Activated B cell treated with CpG ODN at 0.5 μM for 24 hours (primary cell): ENCODE results near the gene MYO5B. TPM values are rescaled to one million over a fixed set of nuclear protein-coding genes. Genes with fewer than 3 reads are reported as not detected.

Experiments used
- ATAC-seq: fragments of 200-7000 bp; cut with Tn5 transposase; one replicate; pipeline ENCODE4 v1.10.0; 2021; ENCODE audit warnings: low read depth, mild to moderate bottlenecking, moderate library complexity
- CTCF ChIA-PET: fragments of 350-600 bp; sonication (Branson Sonifier 250); formaldehyde crosslinking; loops from one replicate; lab custom pipeline; 2021; ENCODE audit warnings: antibody characterized with exemption; lab: Charles Lee
- POLR2A ChIA-PET: fragments of 350-600 bp; sonication (Branson Sonifier 250); formaldehyde crosslinking; loops from one replicate; lab custom pipeline; 2021; ENCODE audit warnings: antibody characterized with exemption; lab: Charles Lee
- DNase-seq: peaks from one replicate; pipeline ENCODE4 v3.0.0; 2022
- H3K27ac Mint-ChIP-seq: one replicate; pipeline ENCODE4 v1.8.0; 2020; ENCODE audit warnings: mixed read lengths
- H3K27me3 Mint-ChIP-seq: one replicate; pipeline ENCODE4 v1.8.0; 2021; ENCODE audit warnings: mixed read lengths
- H3K36me3 Mint-ChIP-seq: one replicate; pipeline ENCODE4 v1.8.0; 2021; ENCODE audit warnings: low read depth, mixed read lengths
- H3K4me1 Mint-ChIP-seq: one replicate; pipeline ENCODE4 v1.8.0; 2021; ENCODE audit warnings: mixed read lengths
- H3K4me3 Mint-ChIP-seq: one replicate; pipeline ENCODE4 v1.8.0; 2020; ENCODE audit warnings: mild to moderate bottlenecking, mixed read lengths
- H3K9me3 Mint-ChIP-seq: one replicate; pipeline ENCODE4 v1.8.0; 2020; ENCODE audit warnings: mixed read lengths
- intact Hi-C: fragments of 100-400 bp; cut with micrococcal nuclease; formaldehyde crosslinking; loops from one replicate; pipeline ENCODE4 v1.15.1; 2024
- total RNA-seq: library from RNA; stranded (reverse); gene quantifications from 2 replicates; pipeline ENCODE4 v1.2.3, GENCODE V29; 2022
- TF ChIP-seq, protein P1 (sequence below): fragments of 200-600 bp; IDR thresholded peaks from one replicate; pipeline ENCODE4 v1.8.0; 2022; ENCODE audit warnings: antibody characterized with exemption, mild to moderate bottlenecking

The MYO5B gene
- total RNA-seq, 1 donor from 2014 or later = 0.49 TPM

DNA sequence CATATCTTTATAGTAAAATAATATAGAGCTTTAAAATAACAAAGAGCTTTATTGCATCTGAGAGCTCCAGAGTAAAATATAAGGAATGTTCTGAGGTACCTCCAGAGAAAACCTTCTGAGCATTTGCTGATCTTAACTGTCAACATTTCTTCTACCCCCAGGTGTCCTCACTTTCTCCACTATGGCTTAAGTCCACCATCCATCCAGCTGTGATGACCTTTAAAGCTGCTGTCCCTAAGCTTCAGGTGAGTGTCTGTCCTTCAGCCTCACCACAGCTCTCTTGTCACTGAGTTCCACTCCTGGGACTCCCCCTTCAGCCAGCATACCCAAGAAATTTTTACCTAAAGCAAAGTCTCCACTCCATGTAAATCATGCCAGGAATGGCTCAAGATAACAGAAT, 137.9 kb downstream of the MYO5B start:
- POLR2A ChIA-PET = no interaction called here
- Mint-ChIP-seq H3K4me1 (no peaks in the 10 kb centered on the region), H3K27me3 (peaks cover 8% of the 10 kb centered on the region), H3K9me3 (no peaks in the 10 kb centered on the region), H3K27ac (no peak overlapping the region), H3K4me3 (no peak overlapping the region), H3K36me3 (no peaks in the 10 kb centered on the region)
- DNase-seq (no peak), ATAC-seq (no peak)
- intact Hi-C loops = no loop called here
- CTCF ChIA-PET = interaction anchor here (0.8 kb wide), 1 partner anchor 300 kb away, joined by 4 read pairs; no protein-coding TSS in a partner anchor
- TF ChIP-seq, protein P1, sequence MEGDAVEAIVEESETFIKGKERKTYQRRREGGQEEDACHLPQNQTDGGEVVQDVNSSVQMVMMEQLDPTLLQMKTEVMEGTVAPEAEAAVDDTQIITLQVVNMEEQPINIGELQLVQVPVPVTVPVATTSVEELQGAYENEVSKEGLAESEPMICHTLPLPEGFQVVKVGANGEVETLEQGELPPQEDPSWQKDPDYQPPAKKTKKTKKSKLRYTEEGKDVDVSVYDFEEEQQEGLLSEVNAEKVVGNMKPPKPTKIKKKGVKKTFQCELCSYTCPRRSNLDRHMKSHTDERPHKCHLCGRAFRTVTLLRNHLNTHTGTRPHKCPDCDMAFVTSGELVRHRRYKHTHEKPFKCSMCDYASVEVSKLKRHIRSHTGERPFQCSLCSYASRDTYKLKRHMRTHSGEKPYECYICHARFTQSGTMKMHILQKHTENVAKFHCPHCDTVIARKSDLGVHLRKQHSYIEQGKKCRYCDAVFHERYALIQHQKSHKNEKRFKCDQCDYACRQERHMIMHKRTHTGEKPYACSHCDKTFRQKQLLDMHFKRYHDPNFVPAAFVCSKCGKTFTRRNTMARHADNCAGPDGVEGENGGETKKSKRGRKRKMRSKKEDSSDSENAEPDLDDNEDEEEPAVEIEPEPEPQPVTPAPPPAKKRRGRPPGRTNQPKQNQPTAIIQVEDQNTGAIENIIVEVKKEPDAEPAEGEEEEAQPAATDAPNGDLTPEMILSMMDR = no peak

DNA sequence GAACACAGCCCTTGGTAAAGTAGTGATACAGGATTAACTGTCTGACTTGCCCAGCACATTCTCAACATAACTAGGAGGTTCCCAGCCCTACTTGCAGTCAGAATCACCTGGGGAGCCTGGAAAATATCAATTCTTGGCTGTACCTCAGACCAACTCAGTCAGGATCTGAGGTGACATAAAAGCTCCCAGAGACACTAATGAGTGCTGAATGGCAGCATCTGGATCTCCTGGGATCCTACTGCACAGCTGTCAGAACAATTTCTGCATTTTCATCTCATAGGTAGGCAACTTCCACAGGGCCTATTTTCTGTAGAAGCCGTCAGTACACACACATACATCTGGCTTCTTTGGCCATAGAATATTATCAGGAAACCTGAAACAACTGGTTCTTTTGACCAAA, 138.8 kb downstream of the MYO5B start:
- POLR2A ChIA-PET = no interaction called here
- Mint-ChIP-seq H3K27me3 (peaks cover 8% of the 10 kb centered on the region), H3K4me3 (no peak overlapping the region), H3K4me1 (no peaks in the 10 kb centered on the region), H3K27ac (no peak overlapping the region), H3K9me3 (no peaks in the 10 kb centered on the region), H3K36me3 (no peaks in the 10 kb centered on the region)
- intact Hi-C loops = no loop called here
- DNase-seq (no peak), ATAC-seq (no peak)
- TF ChIP-seq, protein P1 = no peak
- CTCF ChIA-PET = interaction anchor here (1.0 kb wide), 1 partner anchor 301 kb away, joined by 3 read pairs; no protein-coding TSS in a partner anchor

DNA sequence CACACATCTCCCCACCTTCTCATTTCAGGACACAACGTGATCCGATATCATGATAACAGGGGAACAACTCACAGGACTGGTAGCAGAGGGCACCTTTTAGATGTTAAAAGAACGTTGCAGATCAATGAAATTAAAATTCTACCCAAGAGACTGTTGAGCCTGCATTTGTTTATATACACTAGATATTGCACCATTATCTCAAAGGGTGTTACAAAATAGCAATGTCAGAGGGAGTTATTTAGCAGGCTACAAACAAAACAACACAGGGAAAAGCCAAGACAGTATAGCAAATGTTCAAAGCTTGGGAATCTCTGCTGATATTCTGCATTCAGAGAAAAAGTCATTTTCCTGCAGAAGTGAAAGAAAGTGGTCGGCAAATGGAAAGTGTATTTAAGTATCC, 139.5 kb downstream of the MYO5B start:
- Mint-ChIP-seq H3K36me3 (no peaks in the 10 kb centered on the region), H3K4me3 (no peak overlapping the region), H3K9me3 (no peaks in the 10 kb centered on the region), H3K27me3 (peaks cover 8% of the 10 kb centered on the region), H3K4me1 (no peaks in the 10 kb centered on the region), H3K27ac (no peak overlapping the region)
- TF ChIP-seq, protein P1 = no peak
- no peak for DNase-seq
- intact Hi-C loops = no loop called here
- CTCF ChIA-PET = interaction anchor here (1.0 kb wide), 1 partner anchor 302 kb away, joined by 3 read pairs; no protein-coding TSS in a partner anchor
- no peak for ATAC-seq
- POLR2A ChIA-PET = no interaction called here

DNA sequence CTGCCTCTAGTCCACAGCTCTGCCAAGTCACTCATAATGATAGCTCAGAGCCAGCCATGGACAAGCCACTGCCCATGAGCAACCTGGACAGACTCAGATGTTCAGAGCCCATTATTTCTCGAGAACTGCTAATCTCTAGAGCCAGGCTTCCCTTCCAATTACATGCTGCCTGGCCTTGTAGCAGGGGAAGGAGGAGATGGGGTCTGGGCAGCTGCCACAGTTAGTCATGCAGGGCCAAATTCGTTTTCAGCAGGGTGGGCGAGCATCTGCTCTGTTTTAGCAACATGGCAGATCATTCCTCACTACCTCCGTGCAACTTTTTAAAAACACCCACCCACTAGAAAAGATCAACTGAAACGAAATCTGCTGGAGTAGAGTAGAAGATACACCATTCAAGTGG, 141.8 kb downstream of the MYO5B start:
- ChIA-PET CTCF (no interaction called here), POLR2A (no interaction called here)
- H3K36me3 Mint-ChIP-seq = no peaks in the 10 kb centered on the region
- DNase-seq (no peak), ATAC-seq (no peak)
- no peak overlapping the region for H3K4me3 Mint-ChIP-seq
- H3K4me1 Mint-ChIP-seq = no peaks in the 10 kb centered on the region
- intact Hi-C loops = no loop called here
- TF ChIP-seq, protein P1 = no peak
- no peaks in the 10 kb centered on the region for H3K27me3 Mint-ChIP-seq
- no peaks in the 10 kb centered on the region for H3K9me3 Mint-ChIP-seq
- H3K27ac Mint-ChIP-seq = no peak overlapping the region

DNA sequence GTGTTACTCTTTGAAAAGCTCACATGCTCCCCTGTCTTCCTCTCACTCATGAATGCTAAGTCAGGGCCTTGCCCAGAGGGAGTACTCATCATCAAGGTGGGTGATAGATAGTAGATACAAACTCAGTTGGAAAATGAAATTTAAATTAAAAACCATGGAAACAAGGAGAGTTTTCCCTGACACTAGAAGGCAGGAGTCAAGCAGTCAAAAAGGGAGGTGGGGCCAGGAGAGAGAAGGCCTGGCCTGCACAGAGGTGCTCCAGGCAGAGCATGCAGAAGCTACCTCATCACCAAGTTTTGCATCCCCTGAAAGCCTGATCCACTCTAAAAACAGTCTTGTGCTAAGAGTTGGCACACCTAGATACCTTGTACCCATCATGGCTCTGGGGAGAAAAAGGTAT, 143.7 kb downstream of the MYO5B start:
- H3K4me3 Mint-ChIP-seq = no peak overlapping the region
- intact Hi-C loops = no loop called here
- ATAC-seq = no peak
- H3K27me3 Mint-ChIP-seq = no peaks in the 10 kb centered on the region
- TF ChIP-seq, protein P1 = no peak
- H3K27ac Mint-ChIP-seq = no peak overlapping the region
- no peaks in the 10 kb centered on the region for H3K36me3 Mint-ChIP-seq
- POLR2A ChIA-PET = no interaction called here
- no peaks in the 10 kb centered on the region for H3K4me1 Mint-ChIP-seq
- DNase-seq = no peak
- no peaks in the 10 kb centered on the region for H3K9me3 Mint-ChIP-seq
- CTCF ChIA-PET = no interaction called here
